Neural progenitor cell (in vitro differentiated cells): Measurements from ENCODE around the gene ACTBL2.

Experiments
- EZH2 ChIP-seq: fragments of 200-600 bp; sonication (generic); IDR thresholded peaks from 2 replicates; pipeline ENCODE4 v1.6.1; 2017; ENCODE audit warnings: antibody characterized with exemption, mild to moderate bottlenecking, moderate library complexity
- TF ChIP-seq, protein P1 (sequence below): fragments of 200-600 bp; sonication (generic); IDR thresholded peaks from 2 replicates; pipeline ENCODE4 v1.5.1; 2017; ENCODE audit warnings: antibody characterized with exemption, mild to moderate bottlenecking

DNA sequence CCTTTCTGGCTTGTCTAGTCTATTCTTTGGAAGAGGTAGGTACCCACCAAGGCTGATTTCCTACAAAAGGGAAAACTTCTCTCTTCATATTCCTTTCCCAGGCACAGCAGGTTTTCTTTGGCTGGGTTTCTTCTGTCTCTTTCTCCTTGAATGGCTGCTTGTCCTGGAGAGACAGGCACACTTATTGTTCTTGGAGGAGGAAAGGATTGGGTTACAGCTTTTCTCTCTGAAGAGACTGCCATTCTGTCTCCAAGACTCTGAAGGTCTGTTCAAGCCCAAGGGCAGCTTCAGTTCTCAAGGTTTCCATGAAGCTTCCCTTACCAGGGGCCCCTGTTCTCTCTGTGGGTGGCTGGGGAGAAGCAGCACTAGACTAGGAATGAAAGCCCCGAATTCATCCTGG is 33.9 kb downstream of the ACTBL2 start:
- TF ChIP-seq, protein P1, sequence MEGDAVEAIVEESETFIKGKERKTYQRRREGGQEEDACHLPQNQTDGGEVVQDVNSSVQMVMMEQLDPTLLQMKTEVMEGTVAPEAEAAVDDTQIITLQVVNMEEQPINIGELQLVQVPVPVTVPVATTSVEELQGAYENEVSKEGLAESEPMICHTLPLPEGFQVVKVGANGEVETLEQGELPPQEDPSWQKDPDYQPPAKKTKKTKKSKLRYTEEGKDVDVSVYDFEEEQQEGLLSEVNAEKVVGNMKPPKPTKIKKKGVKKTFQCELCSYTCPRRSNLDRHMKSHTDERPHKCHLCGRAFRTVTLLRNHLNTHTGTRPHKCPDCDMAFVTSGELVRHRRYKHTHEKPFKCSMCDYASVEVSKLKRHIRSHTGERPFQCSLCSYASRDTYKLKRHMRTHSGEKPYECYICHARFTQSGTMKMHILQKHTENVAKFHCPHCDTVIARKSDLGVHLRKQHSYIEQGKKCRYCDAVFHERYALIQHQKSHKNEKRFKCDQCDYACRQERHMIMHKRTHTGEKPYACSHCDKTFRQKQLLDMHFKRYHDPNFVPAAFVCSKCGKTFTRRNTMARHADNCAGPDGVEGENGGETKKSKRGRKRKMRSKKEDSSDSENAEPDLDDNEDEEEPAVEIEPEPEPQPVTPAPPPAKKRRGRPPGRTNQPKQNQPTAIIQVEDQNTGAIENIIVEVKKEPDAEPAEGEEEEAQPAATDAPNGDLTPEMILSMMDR = no peak
- no peak for TF ChIP-seq EZH2
